ELR (cell line): Measurements from ENCODE around the gene COL19A1.
A peak's percentile ranks its signal among the peaks of the same experiment; 100 is the strongest.

Experiments used
- DNase-seq: peaks from one replicate; pipeline ENCODE4 v3.0.0-alpha.2; 2015; ENCODE audit warnings: low read depth

COL19A1 gene

GRCh38 chr6:70060680-70061079 is 194.3 kb downstream of the COL19A1 start:
- DNase-seq: no peak

GRCh38 chr6:70061546-70061945 is 195.2 kb downstream of the COL19A1 start:
- no peak for DNase-seq

- DNase-seq: no peak
Measured at GRCh38 chr6:70062010-70062409, 195.7 kb downstream of the COL19A1 start.

- no peak for DNase-seq
Measured at GRCh38 chr6:70072540-70073179, 206.3 kb downstream of the COL19A1 start.

GRCh38 chr6:70073637-70074036 is 207.3 kb downstream of the COL19A1 start:
- no peak for DNase-seq

- no peak for DNase-seq
Measured at GRCh38 chr6:70079241-70079640, 212.9 kb downstream of the COL19A1 start.

- no peak for DNase-seq
Measured at GRCh38 chr6:70080443-70081070, 214.2 kb downstream of the COL19A1 start.

GRCh38 chr6:70082830-70083229 is 216.5 kb downstream of the COL19A1 start:
- no peak for DNase-seq

- DNase-seq: no peak
Measured at GRCh38 chr6:70086806-70087205, 220.4 kb downstream of the COL19A1 start.

- DNase-seq: no peak
Measured at GRCh38 chr6:70094156-70094555, 227.8 kb downstream of the COL19A1 start.

GRCh38 chr6:70099732-70100131 is 233.4 kb downstream of the COL19A1 start:
- no peak for DNase-seq

- DNase-seq: peak; percentile 11
Measured at GRCh38 chr6:70103798-70104197, 237.4 kb downstream of the COL19A1 start.

GRCh38 chr6:70107852-70108629 is 241.7 kb downstream of the COL19A1 start:
- peak; percentile 55 for DNase-seq

- DNase-seq: peak; percentile 44
Measured at GRCh38 chr6:70110126-70111022, 244.0 kb downstream of the COL19A1 start.

- no peak for DNase-seq
Measured at GRCh38 chr6:70111737-70112136, 245.4 kb downstream of the COL19A1 start.

GRCh38 chr6:70112716-70113115 is 246.4 kb downstream of the COL19A1 start:
- DNase-seq: no peak

GRCh38 chr6:70113171-70113570 is 246.8 kb downstream of the COL19A1 start:
- no peak for DNase-seq

GRCh38 chr6:70118670-70119069 is 252.3 kb downstream of the COL19A1 start:
- DNase-seq: no peak

GRCh38 chr6:70119218-70119835 is 253.0 kb downstream of the COL19A1 start:
- no peak for DNase-seq

- no peak for DNase-seq
Measured at GRCh38 chr6:70124443-70124842, 258.1 kb downstream of the COL19A1 start.

- peak; percentile 73 for DNase-seq
Measured at GRCh38 chr6:70124882-70125545, 258.7 kb downstream of the COL19A1 start.
